HEK293 (cell line): ENCODE data around the gene CNPY2.

Source experiments
- GLI2 ChIP-seq: fragments of 450-650 bp; formaldehyde crosslinking; IDR thresholded peaks from 2 replicates; pipeline ENCODE4; 2017; ENCODE audit warnings: missing biosample characterization, missing genetic modification characterization, low read depth, borderline replicate concordance
- MYNN ChIP-seq: fragments of 450-650 bp; formaldehyde crosslinking; IDR thresholded peaks from 2 replicates; pipeline ENCODE4 v1.5.1; 2016; ENCODE audit warnings: missing biosample characterization, missing genetic modification characterization, borderline replicate concordance
- WT1 ChIP-seq: fragments of 450-650 bp; formaldehyde crosslinking; IDR thresholded peaks from 2 replicates; pipeline ENCODE4 v1.5.1; 2016; ENCODE audit warnings: missing biosample characterization, missing genetic modification characterization
- ZBTB48 ChIP-seq: fragments of 450-650 bp; formaldehyde crosslinking; IDR thresholded peaks from 2 replicates; pipeline ENCODE4 v1.5.1; 2016; ENCODE audit warnings: missing biosample characterization, missing genetic modification characterization
- ZFP69B ChIP-seq: fragments of 450-650 bp; formaldehyde crosslinking; IDR thresholded peaks from 2 replicates; pipeline ENCODE4 v1.5.1; 2016; ENCODE audit warnings: missing biosample characterization, missing genetic modification characterization
- ZNF184 ChIP-seq: fragments of 450-650 bp; IDR thresholded peaks from 2 replicates; pipeline ENCODE4 v1.5.1; 2018; ENCODE audit warnings: missing biosample characterization, mild to moderate bottlenecking, missing genetic modification characterization
- ZNF391 ChIP-seq: fragments of 450-650 bp; formaldehyde crosslinking; IDR thresholded peaks from 2 replicates; pipeline ENCODE4 v1.5.1; 2016; ENCODE audit warnings: low read depth, missing biosample characterization, missing genetic modification characterization, borderline replicate concordance
- ZNF560 ChIP-seq: fragments of 450-650 bp; formaldehyde crosslinking; IDR thresholded peaks from 2 replicates; pipeline ENCODE4 v1.5.1; 2017; ENCODE audit warnings: missing biosample characterization, missing genetic modification characterization, borderline replicate concordance
- ZNF610 ChIP-seq: fragments of 450-650 bp; formaldehyde crosslinking; IDR thresholded peaks from 2 replicates; pipeline ENCODE4 v1.5.1; 2016; ENCODE audit warnings: missing biosample characterization, missing genetic modification characterization, borderline replicate concordance
- ZNF701 ChIP-seq: fragments of 450-650 bp; formaldehyde crosslinking; IDR thresholded peaks from 2 replicates; pipeline ENCODE4 v1.5.1; 2016; ENCODE audit warnings: missing biosample characterization, missing genetic modification characterization
- ZNF777 ChIP-seq: fragments of 450-650 bp; formaldehyde crosslinking; IDR thresholded peaks from 2 replicates; pipeline ENCODE4 v1.5.1; 2017; ENCODE audit warnings: missing biosample characterization, missing genetic modification characterization, borderline replicate concordance
- TF ChIP-seq, protein P1 (sequence below): fragments of 450-650 bp; formaldehyde crosslinking; IDR thresholded peaks from 2 replicates; pipeline ENCODE4 v1.5.1; 2016; ENCODE audit warnings: missing biosample characterization, missing genetic modification characterization
- TF ChIP-seq, protein P2 (sequence below): fragments of 450-650 bp; formaldehyde crosslinking; optimal IDR thresholded peaks from 2 replicates; pipeline ENCODE3; 2016; ENCODE audit warnings: missing biosample characterization, mild to moderate bottlenecking, missing genetic modification characterization
- TF ChIP-seq, protein P3 (sequence below): fragments of 450-650 bp; formaldehyde crosslinking; IDR thresholded peaks from 2 replicates; pipeline ENCODE4 v1.5.1; 2016; ENCODE audit warnings: missing biosample characterization, missing genetic modification characterization
- TF ChIP-seq, protein P4 (sequence below): fragments of 450-650 bp; formaldehyde crosslinking; IDR thresholded peaks from 2 replicates; pipeline ENCODE4 v1.5.1; 2016; ENCODE audit warnings: missing biosample characterization, missing genetic modification characterization, borderline replicate concordance
- TF ChIP-seq, protein P5 (sequence below): fragments of 450-650 bp; formaldehyde crosslinking; conservative IDR thresholded peaks from 2 replicates; pipeline ENCODE4 v1.5.1; 2016; ENCODE audit warnings: low read depth, missing biosample characterization, missing genetic modification characterization
- TF ChIP-seq, protein P6 (sequence below): fragments of 450-650 bp; formaldehyde crosslinking; IDR thresholded peaks from 2 replicates; pipeline ENCODE4 v1.5.1; 2016; ENCODE audit warnings: missing biosample characterization, missing genetic modification characterization
- TF ChIP-seq, protein P7 (sequence below): fragments of 450-650 bp; formaldehyde crosslinking; IDR thresholded peaks from 2 replicates; pipeline ENCODE4 v1.5.1; 2016; ENCODE audit warnings: missing biosample characterization, missing genetic modification characterization

Gene CNPY2

DNA sequence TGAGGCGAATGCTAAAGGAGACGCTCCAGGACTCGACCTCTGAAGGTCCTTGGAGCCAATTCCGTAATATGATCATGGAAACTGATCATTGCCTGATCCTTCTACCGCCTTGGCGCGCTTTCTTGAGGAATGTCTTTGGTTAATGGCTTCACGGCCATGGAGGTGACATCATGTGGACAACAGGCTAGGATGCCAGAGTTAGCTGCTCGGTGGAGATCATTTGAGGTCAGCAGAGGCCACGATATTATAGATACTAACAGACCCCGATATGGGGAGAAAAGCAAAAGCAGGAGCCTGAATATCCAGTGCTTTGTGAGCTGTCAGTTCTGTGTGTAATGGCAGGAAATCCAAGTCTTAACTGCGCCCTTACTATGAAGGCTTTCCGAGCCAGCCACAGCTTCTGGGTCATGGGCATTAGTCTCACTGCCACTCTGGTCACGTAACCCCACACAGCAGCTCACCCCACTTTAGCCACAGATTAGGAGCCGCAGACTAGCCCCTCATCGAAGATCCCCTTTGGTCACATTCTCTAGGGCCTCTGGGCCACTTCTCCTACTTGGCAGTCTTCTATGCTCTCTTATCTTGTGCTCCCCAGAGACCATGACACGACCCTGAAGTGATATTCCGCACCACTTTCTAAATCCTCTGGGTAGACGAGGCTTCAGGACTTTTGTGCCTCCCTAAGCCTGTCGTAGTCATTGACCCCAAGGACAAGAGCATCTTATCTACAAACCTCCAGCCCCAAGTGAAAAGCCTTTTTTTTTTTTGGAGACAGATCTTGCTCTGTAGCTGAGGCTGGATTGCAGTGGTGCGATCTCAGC is 14.9 kb downstream of the CNPY2 start (continued):
- TF ChIP-seq, protein P1, sequence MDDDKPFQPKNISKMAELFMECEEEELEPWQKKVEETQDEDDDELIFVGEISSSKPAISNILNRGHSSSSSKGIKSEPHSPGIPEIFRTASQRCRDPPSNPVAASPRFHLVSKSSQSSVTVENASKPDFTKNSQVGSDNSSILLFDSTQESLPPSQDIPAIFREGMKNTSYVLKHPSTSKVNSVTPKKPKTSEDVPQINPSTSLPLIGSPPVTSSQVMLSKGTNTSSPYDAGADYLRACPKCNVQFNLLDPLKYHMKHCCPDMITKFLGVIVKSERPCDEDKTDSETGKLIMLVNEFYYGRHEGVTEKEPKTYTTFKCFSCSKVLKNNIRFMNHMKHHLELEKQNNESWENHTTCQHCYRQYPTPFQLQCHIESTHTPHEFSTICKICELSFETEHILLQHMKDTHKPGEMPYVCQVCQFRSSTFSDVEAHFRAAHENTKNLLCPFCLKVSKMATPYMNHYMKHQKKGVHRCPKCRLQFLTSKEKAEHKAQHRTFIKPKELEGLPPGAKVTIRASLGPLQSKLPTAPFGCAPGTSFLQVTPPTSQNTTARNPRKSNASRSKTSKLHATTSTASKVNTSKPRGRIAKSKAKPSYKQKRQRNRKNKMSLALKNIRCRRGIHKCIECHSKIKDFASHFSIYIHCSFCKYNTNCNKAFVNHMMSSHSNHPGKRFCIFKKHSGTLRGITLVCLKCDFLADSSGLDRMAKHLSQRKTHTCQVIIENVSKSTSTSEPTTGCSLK (tag by site-specific recombination) = no peak
- TF ChIP-seq MYNN (tag by site-specific recombination) (peak; percentile 62; the same call in 1 of the 2 replicates), ZNF184 (tag by site-specific recombination) (no peak), ZNF610 (tag by site-specific recombination) (no peak), ZNF391 (tag by site-specific recombination) (peak; percentile 43; the same call in 1 of the 2 replicates), ZNF777 (tag by site-specific recombination) (no peak), GLI2 (no peak), ZNF701 (tag by site-specific recombination) (no peak), ZFP69B (tag by site-specific recombination) (no peak), ZNF560 (tag by site-specific recombination) (no peak), WT1 (no peak), ZBTB48 (tag by site-specific recombination) (no peak)
- TF ChIP-seq, protein P2, sequence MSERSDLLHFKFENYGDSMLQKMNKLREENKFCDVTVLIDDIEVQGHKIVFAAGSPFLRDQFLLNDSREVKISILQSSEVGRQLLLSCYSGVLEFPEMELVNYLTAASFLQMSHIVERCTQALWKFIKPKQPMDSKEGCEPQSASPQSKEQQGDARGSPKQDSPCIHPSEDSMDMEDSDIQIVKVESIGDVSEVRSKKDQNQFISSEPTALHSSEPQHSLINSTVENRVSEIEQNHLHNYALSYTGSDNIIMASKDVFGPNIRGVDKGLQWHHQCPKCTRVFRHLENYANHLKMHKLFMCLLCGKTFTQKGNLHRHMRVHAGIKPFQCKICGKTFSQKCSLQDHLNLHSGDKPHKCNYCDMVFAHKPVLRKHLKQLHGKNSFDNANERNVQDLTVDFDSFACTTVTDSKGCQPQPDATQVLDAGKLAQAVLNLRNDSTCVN (tag by site-specific recombination) = no peak
- TF ChIP-seq, protein P3, sequence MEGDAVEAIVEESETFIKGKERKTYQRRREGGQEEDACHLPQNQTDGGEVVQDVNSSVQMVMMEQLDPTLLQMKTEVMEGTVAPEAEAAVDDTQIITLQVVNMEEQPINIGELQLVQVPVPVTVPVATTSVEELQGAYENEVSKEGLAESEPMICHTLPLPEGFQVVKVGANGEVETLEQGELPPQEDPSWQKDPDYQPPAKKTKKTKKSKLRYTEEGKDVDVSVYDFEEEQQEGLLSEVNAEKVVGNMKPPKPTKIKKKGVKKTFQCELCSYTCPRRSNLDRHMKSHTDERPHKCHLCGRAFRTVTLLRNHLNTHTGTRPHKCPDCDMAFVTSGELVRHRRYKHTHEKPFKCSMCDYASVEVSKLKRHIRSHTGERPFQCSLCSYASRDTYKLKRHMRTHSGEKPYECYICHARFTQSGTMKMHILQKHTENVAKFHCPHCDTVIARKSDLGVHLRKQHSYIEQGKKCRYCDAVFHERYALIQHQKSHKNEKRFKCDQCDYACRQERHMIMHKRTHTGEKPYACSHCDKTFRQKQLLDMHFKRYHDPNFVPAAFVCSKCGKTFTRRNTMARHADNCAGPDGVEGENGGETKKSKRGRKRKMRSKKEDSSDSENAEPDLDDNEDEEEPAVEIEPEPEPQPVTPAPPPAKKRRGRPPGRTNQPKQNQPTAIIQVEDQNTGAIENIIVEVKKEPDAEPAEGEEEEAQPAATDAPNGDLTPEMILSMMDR (tag by site-specific recombination) = 0 out of 2 replicates have a peak, but pooled peaks have one; percentile 14
- TF ChIP-seq, protein P4, sequence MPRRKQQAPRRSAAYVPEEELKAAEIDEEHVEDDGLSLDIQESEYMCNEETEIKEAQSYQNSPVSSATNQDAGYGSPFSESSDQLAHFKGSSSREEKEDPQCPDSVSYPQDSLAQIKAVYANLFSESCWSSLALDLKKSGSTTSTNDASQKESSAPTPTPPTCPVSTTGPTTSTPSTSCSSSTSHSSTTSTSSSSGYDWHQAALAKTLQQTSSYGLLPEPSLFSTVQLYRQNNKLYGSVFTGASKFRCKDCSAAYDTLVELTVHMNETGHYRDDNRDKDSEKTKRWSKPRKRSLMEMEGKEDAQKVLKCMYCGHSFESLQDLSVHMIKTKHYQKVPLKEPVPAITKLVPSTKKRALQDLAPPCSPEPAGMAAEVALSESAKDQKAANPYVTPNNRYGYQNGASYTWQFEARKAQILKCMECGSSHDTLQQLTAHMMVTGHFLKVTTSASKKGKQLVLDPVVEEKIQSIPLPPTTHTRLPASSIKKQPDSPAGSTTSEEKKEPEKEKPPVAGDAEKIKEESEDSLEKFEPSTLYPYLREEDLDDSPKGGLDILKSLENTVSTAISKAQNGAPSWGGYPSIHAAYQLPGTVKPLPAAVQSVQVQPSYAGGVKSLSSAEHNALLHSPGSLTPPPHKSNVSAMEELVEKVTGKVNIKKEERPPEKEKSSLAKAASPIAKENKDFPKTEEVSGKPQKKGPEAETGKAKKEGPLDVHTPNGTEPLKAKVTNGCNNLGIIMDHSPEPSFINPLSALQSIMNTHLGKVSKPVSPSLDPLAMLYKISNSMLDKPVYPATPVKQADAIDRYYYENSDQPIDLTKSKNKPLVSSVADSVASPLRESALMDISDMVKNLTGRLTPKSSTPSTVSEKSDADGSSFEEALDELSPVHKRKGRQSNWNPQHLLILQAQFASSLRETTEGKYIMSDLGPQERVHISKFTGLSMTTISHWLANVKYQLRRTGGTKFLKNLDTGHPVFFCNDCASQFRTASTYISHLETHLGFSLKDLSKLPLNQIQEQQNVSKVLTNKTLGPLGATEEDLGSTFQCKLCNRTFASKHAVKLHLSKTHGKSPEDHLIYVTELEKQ (tag by site-specific recombination) = peak; percentile 23; the same call in 1 of the 2 replicates
- TF ChIP-seq, protein P5, sequence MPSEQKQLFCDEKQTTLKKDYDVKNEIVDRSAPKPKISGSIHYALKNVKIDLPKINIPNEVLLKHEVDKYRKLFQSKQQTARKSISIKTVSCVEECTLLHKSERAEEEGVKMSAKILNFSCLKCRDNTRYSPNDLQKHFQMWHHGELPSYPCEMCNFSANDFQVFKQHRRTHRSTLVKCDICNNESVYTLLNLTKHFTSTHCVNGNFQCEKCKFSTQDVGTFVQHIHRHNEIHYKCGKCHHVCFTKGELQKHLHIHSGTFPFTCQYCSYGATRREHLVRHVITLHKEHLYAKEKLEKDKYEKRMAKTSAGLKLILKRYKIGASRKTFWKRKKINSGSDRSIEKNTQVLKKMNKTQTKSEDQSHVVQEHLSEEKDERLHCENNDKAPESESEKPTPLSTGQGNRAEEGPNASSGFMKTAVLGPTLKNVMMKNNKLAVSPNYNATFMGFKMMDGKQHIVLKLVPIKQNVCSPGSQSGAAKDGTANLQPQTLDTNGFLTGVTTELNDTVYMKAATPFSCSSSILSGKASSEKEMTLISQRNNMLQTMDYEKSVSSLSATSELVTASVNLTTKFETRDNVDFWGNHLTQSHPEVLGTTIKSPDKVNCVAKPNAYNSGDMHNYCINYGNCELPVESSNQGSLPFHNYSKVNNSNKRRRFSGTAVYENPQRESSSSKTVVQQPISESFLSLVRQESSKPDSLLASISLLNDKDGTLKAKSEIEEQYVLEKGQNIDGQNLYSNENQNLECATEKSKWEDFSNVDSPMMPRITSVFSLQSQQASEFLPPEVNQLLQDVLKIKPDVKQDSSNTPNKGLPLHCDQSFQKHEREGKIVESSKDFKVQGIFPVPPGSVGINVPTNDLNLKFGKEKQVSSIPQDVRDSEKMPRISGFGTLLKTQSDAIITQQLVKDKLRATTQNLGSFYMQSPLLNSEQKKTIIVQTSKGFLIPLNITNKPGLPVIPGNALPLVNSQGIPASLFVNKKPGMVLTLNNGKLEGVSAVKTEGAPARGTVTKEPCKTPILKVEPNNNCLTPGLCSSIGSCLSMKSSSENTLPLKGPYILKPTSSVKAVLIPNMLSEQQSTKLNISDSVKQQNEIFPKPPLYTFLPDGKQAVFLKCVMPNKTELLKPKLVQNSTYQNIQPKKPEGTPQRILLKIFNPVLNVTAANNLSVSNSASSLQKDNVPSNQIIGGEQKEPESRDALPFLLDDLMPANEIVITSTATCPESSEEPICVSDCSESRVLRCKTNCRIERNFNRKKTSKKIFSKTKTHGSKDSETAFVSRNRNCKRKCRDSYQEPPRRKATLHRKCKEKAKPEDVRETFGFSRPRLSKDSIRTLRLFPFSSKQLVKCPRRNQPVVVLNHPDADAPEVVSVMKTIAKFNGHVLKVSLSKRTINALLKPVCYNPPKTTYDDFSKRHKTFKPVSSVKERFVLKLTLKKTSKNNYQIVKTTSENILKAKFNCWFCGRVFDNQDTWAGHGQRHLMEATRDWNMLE = peak; percentile 45; the same call in 1 of the 2 replicates
- TF ChIP-seq, protein P6, sequence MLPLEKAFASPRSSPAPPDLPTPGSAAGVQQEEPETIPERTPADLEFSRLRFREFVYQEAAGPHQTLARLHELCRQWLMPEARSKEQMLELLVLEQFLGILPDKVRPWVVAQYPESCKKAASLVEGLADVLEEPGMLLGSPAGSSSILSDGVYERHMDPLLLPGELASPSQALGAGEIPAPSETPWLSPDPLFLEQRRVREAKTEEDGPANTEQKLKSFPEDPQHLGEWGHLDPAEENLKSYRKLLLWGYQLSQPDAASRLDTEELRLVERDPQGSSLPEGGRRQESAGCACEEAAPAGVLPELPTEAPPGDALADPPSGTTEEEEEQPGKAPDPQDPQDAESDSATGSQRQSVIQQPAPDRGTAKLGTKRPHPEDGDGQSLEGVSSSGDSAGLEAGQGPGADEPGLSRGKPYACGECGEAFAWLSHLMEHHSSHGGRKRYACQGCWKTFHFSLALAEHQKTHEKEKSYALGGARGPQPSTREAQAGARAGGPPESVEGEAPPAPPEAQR (tag by site-specific recombination) = no peak
- TF ChIP-seq, protein P7, sequence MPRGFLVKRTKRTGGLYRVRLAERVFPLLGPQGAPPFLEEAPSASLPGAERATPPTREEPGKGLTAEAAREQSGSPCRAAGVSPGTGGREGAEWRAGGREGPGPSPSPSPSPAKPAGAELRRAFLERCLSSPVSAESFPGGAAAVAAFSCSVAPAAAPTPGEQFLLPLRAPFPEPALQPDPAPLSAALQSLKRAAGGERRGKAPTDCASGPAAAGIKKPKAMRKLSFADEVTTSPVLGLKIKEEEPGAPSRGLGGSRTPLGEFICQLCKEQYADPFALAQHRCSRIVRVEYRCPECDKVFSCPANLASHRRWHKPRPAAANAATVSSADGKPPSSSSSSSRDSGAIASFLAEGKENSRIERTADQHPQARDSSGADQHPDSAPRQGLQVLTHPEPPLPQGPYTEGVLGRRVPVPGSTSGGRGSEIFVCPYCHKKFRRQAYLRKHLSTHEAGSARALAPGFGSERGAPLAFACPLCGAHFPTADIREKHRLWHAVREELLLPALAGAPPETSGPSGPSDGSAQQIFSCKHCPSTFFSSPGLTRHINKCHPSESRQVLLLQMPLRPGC (tag by site-specific recombination) = peak; percentile 70
